GM18951 (cell line): ENCODE data around the gene CTSC.

Experiments used
- POLR2A ChIP-seq: IDR thresholded peaks from 4 replicates; pipeline ENCODE4 v1.6.1; 2011; ENCODE audit warnings: mild to moderate bottlenecking; ENCODE audit not compliant: insufficient read length, insufficient read depth; ENCODE audit errors: extremely low read depth
- in situ Hi-C: fragments of 300-500 bp; cut with MboI; formaldehyde crosslinking; loops from one replicate; pipeline ENCODE4 v1.12.0; 2022; ENCODE audit warnings: low sequenced_read_pairs, mixed read lengths, inconsistent platforms; ENCODE audit not compliant: unreplicated experiment

The CTSC gene

DNA sequence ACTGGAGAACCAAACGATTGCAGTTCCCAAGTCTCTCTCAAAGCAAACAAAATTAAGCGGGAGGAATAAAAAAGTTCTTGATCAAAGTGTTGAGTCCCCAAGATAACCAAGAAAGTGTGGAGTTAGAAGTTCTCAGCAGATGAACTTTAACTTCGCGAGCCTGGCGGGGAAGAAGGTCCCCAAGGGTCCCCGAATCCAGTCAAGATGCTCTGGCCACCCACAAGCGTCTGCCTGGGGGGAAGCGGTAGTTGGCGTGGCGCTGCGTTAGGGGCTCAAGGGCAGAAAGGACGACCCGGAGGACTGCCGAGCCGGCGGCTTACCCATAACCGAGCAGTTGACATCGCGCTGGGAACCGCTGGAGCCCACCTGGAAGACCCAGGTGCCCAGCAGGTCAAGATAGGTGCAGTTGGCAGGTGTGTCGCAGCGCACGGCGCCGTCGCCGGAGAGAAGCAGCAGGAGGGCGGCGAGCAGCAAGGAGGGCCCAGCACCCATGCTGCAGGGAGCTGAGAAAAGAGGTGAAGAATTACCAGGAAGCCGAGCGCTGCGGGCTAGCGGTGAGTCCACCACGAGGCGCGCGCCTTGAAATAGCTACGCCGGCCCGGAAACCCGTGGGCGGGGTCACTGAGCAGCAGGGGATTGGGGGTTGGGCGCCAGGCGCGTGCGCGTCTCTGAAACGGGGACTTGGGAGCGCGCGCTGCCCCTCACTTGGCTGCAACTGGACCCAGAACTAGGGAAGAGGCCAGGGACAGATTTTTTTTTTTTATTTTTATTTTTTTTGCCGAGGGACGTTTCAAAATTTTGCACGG is at the start of gene CTSC:
Gene CTSC (minus strand): TSS at position 556 of the 806 bp plus-strand sequence. CDS start 64 bp downstream, at position 492.
- peak; percentile 98 for TF ChIP-seq POLR2A
- in situ Hi-C loops: no loop called here

GRCh38 chr11:88384669-88385005 is 47.1 kb upstream of the CTSC start:
- TF ChIP-seq POLR2A: no peak
- in situ Hi-C loops: no loop called here

GRCh38 chr11:88384004-88384668 is 46.6 kb upstream of the CTSC start:
- no peak for TF ChIP-seq POLR2A
- in situ Hi-C loops: no loop called here

DNA sequence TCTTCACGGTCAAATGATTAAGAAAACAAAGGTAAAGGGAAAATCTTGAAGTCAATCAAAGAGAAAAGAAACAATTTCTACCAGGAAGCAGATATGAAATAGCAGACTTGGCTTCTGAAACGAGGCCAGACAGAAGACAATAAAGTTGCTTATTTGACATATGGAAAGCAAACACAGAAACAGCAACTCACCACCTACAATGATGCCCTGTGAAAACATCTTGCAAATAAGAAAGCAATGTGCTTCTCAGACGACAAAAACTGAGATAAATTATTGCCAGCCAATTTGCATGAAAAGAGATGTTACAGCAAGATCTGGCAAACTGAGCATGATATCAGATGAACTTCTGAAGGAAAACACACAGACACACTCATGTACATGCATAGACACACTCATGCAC is 45.9 kb upstream of the CTSC start:
- in situ Hi-C loops: no loop called here
- TF ChIP-seq POLR2A: no peak

DNA sequence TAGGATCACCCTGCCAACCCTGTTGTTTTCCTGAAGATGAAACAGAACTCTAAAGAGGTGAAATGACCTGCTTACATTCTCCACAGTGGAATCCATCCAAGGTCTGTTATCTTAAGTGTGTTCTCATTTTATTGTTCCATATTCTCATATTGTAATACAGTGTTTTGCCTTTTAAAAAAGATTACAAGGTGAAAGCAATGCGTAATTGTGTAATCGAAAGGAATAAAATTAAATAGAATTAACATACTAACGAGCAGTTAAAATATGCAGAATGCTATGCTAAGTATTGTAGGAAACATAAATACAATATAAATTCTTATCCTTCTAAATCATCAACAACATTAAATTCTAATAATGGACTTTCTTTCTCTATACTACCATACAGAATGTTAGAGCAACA is 41.6 kb upstream of the CTSC start:
- in situ Hi-C loops: no loop called here
- no peak for TF ChIP-seq POLR2A

DNA sequence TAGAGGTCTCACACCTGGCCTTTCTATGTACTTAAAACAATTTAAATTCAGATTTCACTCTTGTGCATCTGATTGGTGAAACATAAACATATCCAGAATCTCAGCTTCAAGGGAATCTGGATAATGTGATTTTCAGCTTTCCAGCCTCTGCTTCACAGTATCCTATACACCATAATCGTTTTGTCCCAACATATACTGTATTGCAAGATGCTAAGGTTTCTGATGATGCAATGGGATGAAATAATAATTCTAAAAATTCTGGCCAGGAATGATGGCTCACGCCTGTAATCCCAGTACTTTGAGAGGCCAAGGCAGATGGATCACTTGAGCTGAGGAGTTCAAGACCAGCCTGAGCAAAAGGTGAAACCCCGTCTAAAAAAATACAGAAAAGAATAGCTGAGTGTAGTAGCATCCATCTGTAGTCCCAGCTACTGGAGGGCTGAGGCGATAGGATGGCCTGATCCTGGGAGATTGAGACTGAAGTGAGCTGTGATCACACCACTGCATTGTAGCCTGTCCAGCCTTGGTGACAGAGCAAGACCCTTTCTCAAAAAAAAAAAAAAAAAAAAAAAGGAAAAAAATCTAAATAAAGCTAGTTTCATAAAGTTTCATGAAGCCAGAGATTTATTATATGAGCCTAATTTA is 41.0 kb upstream of the CTSC start:
- in situ Hi-C loops: no loop called here
- TF ChIP-seq POLR2A: no peak

GRCh38 chr11:88377646-88378045 is 40.1 kb upstream of the CTSC start:
- no peak for TF ChIP-seq POLR2A
- in situ Hi-C loops: no loop called here

- in situ Hi-C loops: no loop called here
- TF ChIP-seq POLR2A: no peak
These were observed 39.6 kb upstream of the CTSC start for GRCh38 chr11:88377144-88377543.

GRCh38 chr11:88375927-88376470 is 38.5 kb upstream of the CTSC start:
- no peak for TF ChIP-seq POLR2A
- in situ Hi-C loops: no loop called here

DNA sequence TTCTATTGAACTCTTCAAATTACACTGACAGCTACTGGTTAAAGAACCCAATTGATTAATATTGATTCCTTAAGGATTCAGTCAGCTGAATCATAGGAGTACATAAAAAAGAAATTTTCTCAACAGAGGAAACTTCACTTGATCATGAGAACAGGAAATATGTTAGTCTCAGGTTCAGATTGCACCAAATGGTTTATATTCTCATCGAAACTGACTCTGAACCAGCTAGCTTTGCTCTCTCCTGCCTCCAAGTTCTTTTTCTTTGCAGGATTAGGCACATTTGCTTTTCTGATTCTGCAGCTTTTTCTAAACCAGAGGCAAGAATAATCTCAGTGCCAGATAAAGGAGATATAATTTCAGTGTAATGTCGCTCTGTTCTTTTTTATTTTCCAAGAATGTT is 33.2 kb upstream of the CTSC start:
- in situ Hi-C loops: no loop called here
- TF ChIP-seq POLR2A: no peak

DNA sequence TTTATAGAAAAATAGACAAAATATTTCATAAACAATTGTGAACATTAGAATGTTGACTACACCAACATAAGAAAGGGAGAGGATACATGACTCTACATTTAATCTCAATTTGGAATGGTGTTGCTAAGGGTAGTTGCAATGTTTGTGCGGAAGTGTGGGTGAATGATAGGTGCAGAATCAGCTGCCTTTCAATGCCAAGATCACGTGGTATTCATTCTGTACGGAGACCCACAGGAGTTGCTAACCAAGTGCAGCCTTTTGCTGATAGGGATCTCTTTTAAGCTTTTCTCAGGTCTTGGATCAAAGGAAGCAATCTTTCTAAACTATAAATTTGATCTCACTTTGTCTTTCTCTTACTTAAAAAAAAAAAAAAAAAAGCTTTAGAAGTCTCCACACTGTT is 29.8 kb upstream of the CTSC start:
- TF ChIP-seq POLR2A: no peak
- in situ Hi-C loops: no loop called here

- in situ Hi-C loops: no loop called here
- TF ChIP-seq POLR2A: no peak
These were observed 26.1 kb upstream of the CTSC start for GRCh38 chr11:88363648-88364065.

GRCh38 chr11:88363004-88363403 is 25.5 kb upstream of the CTSC start:
- TF ChIP-seq POLR2A: no peak
- in situ Hi-C loops: no loop called here
